Keratinocyte (primary cell): ENCODE measurements around the gene TCF7L2. TPM values are rescaled to one million over a fixed set of nuclear protein-coding genes. Genes with fewer than 3 reads are reported as not detected.

Experiments
- DNase-seq: peaks from one replicate; pipeline ENCODE4 v3.0.0-alpha.2; 2011; ENCODE audit warnings: low read depth, missing footprints, low spot score
- FAIRE-seq: peaks from 2 replicates; lab custom pipeline; 2011; peaks lifted over from hg19 to GRCh38; lab: Jason Lieb, UNC
- H2AFZ ChIP-seq: 2 replicates; pipeline ENCODE4 v1.6.0; 2012; ENCODE audit warnings: low read length, control low read depth, inconsistent platforms; ENCODE audit not compliant: control insufficient read depth
- H3K27ac ChIP-seq: 2 replicates; pipeline ENCODE4 v1.5.1; 2011; ENCODE audit warnings: low read length; ENCODE audit not compliant: control insufficient read depth, insufficient read depth
- H3K27me3 ChIP-seq: 3 replicates; pipeline ENCODE4 v1.6.0; 2011; ENCODE audit warnings: low read length; ENCODE audit not compliant: control insufficient read depth, insufficient read depth; ENCODE audit errors: extremely low read depth
- H3K36me3 ChIP-seq, 2 experiments: 2 replicates in 1 of 2; 3 replicates in 1 of 2; pipeline ENCODE4 v1.5.1; 2011; ENCODE audit warnings: low read length in 2 of 2, mild to moderate bottlenecking in 1 of 2; ENCODE audit not compliant: control insufficient read depth in 2 of 2, insufficient read depth in 2 of 2; ENCODE audit errors: extremely low read depth in 1 of 2
- H3K4me1 ChIP-seq: 3 replicates; pipeline ENCODE4 v1.5.1; 2011; ENCODE audit warnings: low read length; ENCODE audit not compliant: control insufficient read depth, insufficient read depth; ENCODE audit errors: extremely low read depth
- H3K4me2 ChIP-seq: 3 replicates; pipeline ENCODE4 v1.6.0; 2011; ENCODE audit warnings: low read depth, low read length; ENCODE audit not compliant: control insufficient read depth, insufficient read depth; ENCODE audit errors: extremely low read depth
- H3K4me3 ChIP-seq, 3 experiments: fragments of 200-600 bp in 1 of 3; sonication (generic) in 1 of 3; 2 replicates in 2 of 3; 3 replicates in 1 of 3; pipeline ENCODE4 v1.5.1; 2011 to 2016; ENCODE audit warnings: low read length in 3 of 3, mild to moderate bottlenecking in 3 of 3, control low read depth in 2 of 3, inconsistent platforms in 1 of 3, low read depth in 1 of 3, mixed read lengths in 1 of 3, mixed run types in 1 of 3, moderate library complexity in 1 of 3; ENCODE audit not compliant: control insufficient read depth in 2 of 3, insufficient read depth in 2 of 3; ENCODE audit errors: extremely low read depth in 1 of 3
- H3K79me2 ChIP-seq: 2 replicates; pipeline ENCODE4 v1.6.0; 2012; ENCODE audit warnings: low read length; ENCODE audit not compliant: control insufficient read depth, insufficient read depth
- H3K9ac ChIP-seq: 3 replicates; pipeline ENCODE4 v1.6.0; 2011; ENCODE audit warnings: low read length; ENCODE audit not compliant: control insufficient read depth, insufficient read depth; ENCODE audit errors: extremely low read depth
- H3K9me1 ChIP-seq: 3 replicates; pipeline ENCODE4 v1.6.0; 2011; ENCODE audit warnings: low read length; ENCODE audit not compliant: control insufficient read depth, insufficient read depth; ENCODE audit errors: extremely low read depth
- H3K9me3 ChIP-seq: 2 replicates; pipeline ENCODE4 v1.5.1; 2012; ENCODE audit warnings: low read depth, low read length; ENCODE audit not compliant: control insufficient read depth
- H4K20me1 ChIP-seq: 3 replicates; pipeline ENCODE4 v1.6.0; 2011; ENCODE audit warnings: low read length; ENCODE audit not compliant: control insufficient read depth, insufficient read depth; ENCODE audit errors: extremely low read depth
- EZH2 ChIP-seq: IDR thresholded peaks from one replicate; pipeline ENCODE4 v1.6.1; 2012; ENCODE audit warnings: inconsistent platforms, mild to moderate bottlenecking, low read length, moderate library complexity
- dilution Hi-C: fragments of 300-500 bp; cut with MboI; formaldehyde crosslinking; loops from one replicate; pipeline ENCODE4 v1.7.0; 2020; ENCODE audit warnings: low sequenced_read_pairs; ENCODE audit not compliant: extremely low pct_ligation_motif_present
- polyA plus RNA-seq, 5 experiments: library from polyadenylated mRNA; depleted of rRNA in 3 of 5; stranded (reverse) in 3 of 5; stranded (forward) in 1 of 5; unstranded in 1 of 5; fragments of >200 nt; gene quantifications; 1 replicate in 1 of 5; 2 replicates in 3 of 5; 3 replicates in 1 of 5; pipeline versions ENCODE4 v1.2.1 to v1.2.3, GENCODE V29; 2011 to 2012; ENCODE audit warnings: missing spikeins in 2 of 5, low read depth in 1 of 5, low replicate concordance in 1 of 5
- TF ChIP-seq, protein P1 (sequence below), 3 experiments: IDR thresholded peaks in 1 of 3; conservative IDR thresholded peaks in 1 of 3; optimal IDR thresholded peaks in 1 of 3; 2 replicates in 2 of 3; 3 replicates in 1 of 3; pipeline versions ENCODE3 to v1.5.1; 2011; ENCODE audit warnings: low read length in 3 of 3, mild to moderate bottlenecking in 3 of 3, moderate library complexity in 2 of 3, control low read depth in 1 of 3, inconsistent platforms in 1 of 3; ENCODE audit not compliant: insufficient read depth in 2 of 3; ENCODE audit errors: extremely low read depth in 1 of 3

The TCF7L2 gene
- polyA plus RNA-seq, 1 donor (not counting 4 experiments of a cell fraction or from before 2014, with no cell fraction given), result 2.5 TPM

DNA sequence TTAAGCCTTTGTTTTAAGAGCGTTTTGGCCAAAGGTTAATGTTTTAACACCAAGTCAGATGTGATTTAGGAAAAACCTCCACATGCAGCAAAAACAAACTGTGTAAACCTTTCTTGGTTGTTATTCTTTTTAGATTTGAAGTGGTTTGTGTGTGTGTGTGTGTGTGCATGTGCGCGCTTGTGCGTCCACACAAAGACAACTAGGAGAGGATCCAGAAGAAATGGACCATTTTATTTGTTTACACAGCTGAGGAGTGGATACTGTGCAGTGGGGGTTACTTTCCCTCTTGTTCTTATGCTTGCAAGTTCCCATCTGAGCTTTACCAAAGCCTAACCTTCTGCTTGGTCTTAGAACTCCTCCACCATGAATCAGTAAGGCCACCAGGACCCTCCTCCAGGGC is 20.0 kb downstream of the TCF7L2 start:
- dilution Hi-C loops, result no loop called here
- DNase-seq, result no peak
- TF ChIP-seq EZH2, result no peak
- TF ChIP-seq, protein P1, sequence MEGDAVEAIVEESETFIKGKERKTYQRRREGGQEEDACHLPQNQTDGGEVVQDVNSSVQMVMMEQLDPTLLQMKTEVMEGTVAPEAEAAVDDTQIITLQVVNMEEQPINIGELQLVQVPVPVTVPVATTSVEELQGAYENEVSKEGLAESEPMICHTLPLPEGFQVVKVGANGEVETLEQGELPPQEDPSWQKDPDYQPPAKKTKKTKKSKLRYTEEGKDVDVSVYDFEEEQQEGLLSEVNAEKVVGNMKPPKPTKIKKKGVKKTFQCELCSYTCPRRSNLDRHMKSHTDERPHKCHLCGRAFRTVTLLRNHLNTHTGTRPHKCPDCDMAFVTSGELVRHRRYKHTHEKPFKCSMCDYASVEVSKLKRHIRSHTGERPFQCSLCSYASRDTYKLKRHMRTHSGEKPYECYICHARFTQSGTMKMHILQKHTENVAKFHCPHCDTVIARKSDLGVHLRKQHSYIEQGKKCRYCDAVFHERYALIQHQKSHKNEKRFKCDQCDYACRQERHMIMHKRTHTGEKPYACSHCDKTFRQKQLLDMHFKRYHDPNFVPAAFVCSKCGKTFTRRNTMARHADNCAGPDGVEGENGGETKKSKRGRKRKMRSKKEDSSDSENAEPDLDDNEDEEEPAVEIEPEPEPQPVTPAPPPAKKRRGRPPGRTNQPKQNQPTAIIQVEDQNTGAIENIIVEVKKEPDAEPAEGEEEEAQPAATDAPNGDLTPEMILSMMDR (optimal IDR thresholded peaks at IDR 0.05 in 1 of 3, IDR thresholded peaks at IDR 0.05 in 1 of 3, conservative IDR thresholded peaks at IDR 0.05 in 1 of 3; ENCODE audit: extremely low read depth in 1 of 3, insufficient read depth in 2 of 3, low read length in 3 of 3), result no peak
- no peaks in the 10 kb centered on the region for H3K9me3 ChIP-seq
- no peaks in the 10 kb centered on the region for H3K27me3 ChIP-seq
- H3K4me1 ChIP-seq, result no peaks in the 10 kb centered on the region
- H4K20me1 ChIP-seq, result no peaks in the 10 kb centered on the region
- no peak overlapping the region for H3K9ac ChIP-seq
- H3K9me1 ChIP-seq, result no peaks in the 10 kb centered on the region
- H2AFZ ChIP-seq, result no peak overlapping the region
- peaks cover 0 to 4% of the 10 kb centered on the region in 2 experiments for H3K36me3 ChIP-seq
- no peak overlapping the region for H3K4me2 ChIP-seq
- H3K79me2 ChIP-seq, result peaks cover 2% of the 10 kb centered on the region
- FAIRE-seq, result no peak
- no peak overlapping the region for H3K27ac ChIP-seq
- no peak overlapping the region for H3K4me3 ChIP-seq

GRCh38 chr10:112972606-112973005 is 22.6 kb downstream of the TCF7L2 start:
- Histone ChIP-seq H3K27ac (no peak overlapping the region), H3K79me2 (no peaks in the 10 kb centered on the region), H3K27me3 (no peaks in the 10 kb centered on the region), H4K20me1 (no peaks in the 10 kb centered on the region), H3K4me2 (no peak overlapping the region), H3K36me3 (peaks cover 0 to 2% of the 10 kb centered on the region in 2 experiments), H3K9me1 (no peaks in the 10 kb centered on the region), H2AFZ (no peak overlapping the region), H3K4me1 (no peaks in the 10 kb centered on the region), H3K9me3 (no peaks in the 10 kb centered on the region), H3K9ac (no peak overlapping the region), H3K4me3 (no peak overlapping the region)
- TF ChIP-seq EZH2, result no peak
- TF ChIP-seq, protein P1 (optimal IDR thresholded peaks at IDR 0.05 in 1 of 3, IDR thresholded peaks at IDR 0.05 in 1 of 3, conservative IDR thresholded peaks at IDR 0.05 in 1 of 3; ENCODE audit: extremely low read depth in 1 of 3, insufficient read depth in 2 of 3, low read length in 3 of 3), result no peak
- FAIRE-seq, result no peak
- no peak for DNase-seq
- dilution Hi-C loops, result no loop called here
